HG02588 (cell line): ENCODE measurements around the gene TRIM45.
"Not testable (repeated sequence)": the region's sequence is repeated elsewhere in the genome, so short reads cannot be mapped to it uniquely, and the experiment has no call there.

Experiments used
- ATAC-seq: cut with Tn5 transposase; IDR thresholded peaks from one replicate; pipeline ENCODE4 v1.9.1; 2021; ENCODE audit warnings: mild to moderate bottlenecking, moderate library complexity; ENCODE audit not compliant: unreplicated experiment

The TRIM45 gene

GRCh38 chr1:117121589-117122329, at the start of gene TRIM45:
TSS of gene TRIM45 (minus strand) at chr1:117121749. CDS start at chr1:117121201, 548 bp downstream.
- peak; percentile 94 for ATAC-seq

- ATAC-seq: no peak
Observed at GRCh38 chr1:117169871-117170596, 48.5 kb upstream of the TRIM45 start.

GRCh38 chr1:117167402-117167801, 45.9 kb upstream of the TRIM45 start:
- no peak for ATAC-seq

- ATAC-seq: no peak
Observed at GRCh38 chr1:117166076-117166475, 44.5 kb upstream of the TRIM45 start.

GRCh38 chr1:117164209-117164608, 42.7 kb upstream of the TRIM45 start:
- ATAC-seq: no peak

- ATAC-seq: no peak
Observed at GRCh38 chr1:117162816-117163215, 41.3 kb upstream of the TRIM45 start.

GRCh38 chr1:117161887-117162286, 40.3 kb upstream of the TRIM45 start:
- no peak for ATAC-seq

- ATAC-seq: not testable (repeated sequence)
Observed at GRCh38 chr1:117151305-117151704, 29.8 kb upstream of the TRIM45 start.

- ATAC-seq: no peak
Observed at GRCh38 chr1:117150316-117150715, 28.8 kb upstream of the TRIM45 start.

GRCh38 chr1:117147856-117148588, 26.5 kb upstream of the TRIM45 start:
- no peak for ATAC-seq

- no peak for ATAC-seq
Observed at GRCh38 chr1:117147341-117147831, 25.8 kb upstream of the TRIM45 start.

GRCh38 chr1:117146575-117147340, 25.2 kb upstream of the TRIM45 start:
- no peak for ATAC-seq

GRCh38 chr1:117146072-117146471, 24.5 kb upstream of the TRIM45 start:
- ATAC-seq: no peak

- ATAC-seq: no peak
Observed at GRCh38 chr1:117143871-117144270, 22.3 kb upstream of the TRIM45 start.

- no peak for ATAC-seq
Observed at GRCh38 chr1:117143172-117143571, 21.6 kb upstream of the TRIM45 start.

GRCh38 chr1:117142200-117142599, 20.7 kb upstream of the TRIM45 start:
- ATAC-seq: no peak

- ATAC-seq: no peak
Observed at GRCh38 chr1:117138561-117138960, 17.0 kb upstream of the TRIM45 start.

GRCh38 chr1:117138106-117138505, 16.6 kb upstream of the TRIM45 start:
- ATAC-seq: no peak

GRCh38 chr1:117137281-117137855, 15.8 kb upstream of the TRIM45 start:
- no peak for ATAC-seq

- no peak for ATAC-seq
Observed at GRCh38 chr1:117136749-117137148, 15.2 kb upstream of the TRIM45 start.
